SK-N-SH treated with all-trans-retinoic acid at 6 μM for 48 hours (cell line): Measurements from ENCODE around the gene VPS9D1.

Experiments used
- ATAC-seq: fragments of 200-7000 bp; cut with Tn5 transposase; 3 replicates; pipeline ENCODE4 v1.9.1; 2020; ENCODE audit warnings: mild to moderate bottlenecking, moderate library complexity
- ARNTL ChIP-seq: fragments of 450-650 bp; formaldehyde crosslinking; IDR thresholded peaks from 2 replicates; pipeline ENCODE4 v1.5.0; 2020; ENCODE audit warnings: low read depth, mild to moderate bottlenecking, moderate library complexity, borderline replicate concordance
- CSDC2 ChIP-seq: fragments of 250-450 bp; sonication (Bioruptor Pico); IDR thresholded peaks from 2 replicates; pipeline ENCODE4 v1.5.0; 2020; ENCODE audit warnings: mild to moderate bottlenecking, moderate library complexity
- GLIS3 ChIP-seq: fragments of 250-450 bp; sonication (Bioruptor Pico); IDR thresholded peaks from 2 replicates; pipeline ENCODE4 v1.5.0; 2020; ENCODE audit warnings: mild to moderate bottlenecking, moderate library complexity
- ISL1 ChIP-seq: fragments of 250-450 bp; sonication (Bioruptor Pico); IDR thresholded peaks from 2 replicates; pipeline ENCODE4 v2.1.2; 2022; ENCODE audit warnings: mild to moderate bottlenecking, moderate library complexity
- OSR1 ChIP-seq: fragments of 250-450 bp; sonication (Bioruptor Pico); IDR thresholded peaks from 2 replicates; pipeline ENCODE4 v1.8.0; 2022; ENCODE audit warnings: moderate library complexity, mild to moderate bottlenecking, inconsistent platforms
- PPARA ChIP-seq: fragments of 250-450 bp; sonication (Bioruptor Pico); IDR thresholded peaks from 2 replicates; pipeline ENCODE4 v1.5.0; 2020; ENCODE audit warnings: mild to moderate bottlenecking, borderline replicate concordance
- RARB ChIP-seq: fragments of 250-450 bp; sonication (Bioruptor Pico); IDR thresholded peaks from 2 replicates; pipeline ENCODE4 v1.8.0; 2021; ENCODE audit warnings: mild to moderate bottlenecking, moderate library complexity
- TCF4 ChIP-seq: fragments of 250-450 bp; sonication (Bioruptor Pico); IDR thresholded peaks from 2 replicates; pipeline ENCODE4 v1.8.0; 2021; ENCODE audit warnings: mild to moderate bottlenecking, moderate library complexity, borderline replicate concordance
- TOX ChIP-seq: fragments of 250-450 bp; sonication (Bioruptor Pico); IDR thresholded peaks from 2 replicates; pipeline ENCODE4 v1.8.0; 2021; ENCODE audit warnings: mild to moderate bottlenecking, moderate library complexity, borderline replicate concordance
- ZC3H10 ChIP-seq: fragments of 250-450 bp; sonication (Bioruptor Pico); IDR thresholded peaks from 2 replicates; pipeline ENCODE4 v1.5.1; 2021; ENCODE audit warnings: mild to moderate bottlenecking, moderate library complexity
- ZFP3 ChIP-seq: fragments of 250-450 bp; sonication (Bioruptor Pico); IDR thresholded peaks from 2 replicates; pipeline ENCODE4 v1.5.0; 2020; ENCODE audit warnings: mild to moderate bottlenecking, moderate library complexity
- ZFP30 ChIP-seq: fragments of 450-650 bp; formaldehyde crosslinking; IDR thresholded peaks from 2 replicates; pipeline ENCODE4 v1.5.0; 2022; ENCODE audit warnings: mild to moderate bottlenecking, moderate library complexity
- TF ChIP-seq, protein P1 (sequence below): fragments of 250-450 bp; sonication (Bioruptor Pico); IDR thresholded peaks from 2 replicates; pipeline ENCODE4 v1.8.0; 2021; ENCODE audit warnings: low read depth, mild to moderate bottlenecking, moderate library complexity, borderline replicate concordance
- TF ChIP-seq, protein P2 (sequence below): fragments of 250-450 bp; sonication (Bioruptor Pico); IDR thresholded peaks from 2 replicates; pipeline ENCODE4 v1.5.1; 2020; ENCODE audit warnings: low read depth, mild to moderate bottlenecking, moderate library complexity
- TF ChIP-seq, protein P3 (sequence below): fragments of 250-450 bp; sonication (Bioruptor Pico); IDR thresholded peaks from 2 replicates; pipeline ENCODE4 v1.5.0; 2020; ENCODE audit warnings: mild to moderate bottlenecking, moderate library complexity
- TF ChIP-seq, protein P4 (sequence below): fragments of 250-450 bp; sonication (Bioruptor Pico); IDR thresholded peaks from 2 replicates; pipeline ENCODE4 v1.8.0; 2020; ENCODE audit warnings: mild to moderate bottlenecking, moderate library complexity, borderline replicate concordance

VPS9D1 gene

DNA sequence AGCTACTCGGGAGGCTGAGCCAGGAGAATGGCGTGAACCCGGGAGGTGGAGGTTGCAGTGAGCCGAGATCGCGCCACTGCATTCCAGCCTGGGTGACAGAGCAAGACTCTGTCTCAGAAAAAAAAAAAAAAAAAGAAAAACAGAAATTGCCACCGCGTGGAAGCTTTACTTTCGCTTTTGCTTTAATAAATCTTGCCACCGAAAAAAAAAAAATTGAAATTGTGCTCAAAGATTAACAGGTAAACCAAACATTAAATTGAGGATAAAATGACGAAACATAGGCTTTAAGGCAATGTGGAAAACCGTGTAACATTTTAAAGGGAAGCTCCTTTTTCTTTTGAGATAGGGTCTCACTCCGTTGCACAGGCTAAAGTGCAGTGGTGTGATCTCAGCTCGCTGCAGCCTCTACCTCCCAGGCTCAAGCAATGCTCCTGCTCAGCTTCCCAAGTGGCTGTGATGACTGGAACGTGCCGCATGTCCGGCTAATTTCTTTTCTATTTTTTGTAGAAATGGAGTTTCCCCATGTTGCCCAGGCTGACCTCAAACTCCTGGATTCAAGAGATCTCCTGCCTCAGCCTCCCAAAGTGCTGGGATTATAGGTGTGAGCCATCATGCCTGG is 40.7 kb upstream of the VPS9D1 start:
- no peak for ATAC-seq
- TF ChIP-seq, protein P1, sequence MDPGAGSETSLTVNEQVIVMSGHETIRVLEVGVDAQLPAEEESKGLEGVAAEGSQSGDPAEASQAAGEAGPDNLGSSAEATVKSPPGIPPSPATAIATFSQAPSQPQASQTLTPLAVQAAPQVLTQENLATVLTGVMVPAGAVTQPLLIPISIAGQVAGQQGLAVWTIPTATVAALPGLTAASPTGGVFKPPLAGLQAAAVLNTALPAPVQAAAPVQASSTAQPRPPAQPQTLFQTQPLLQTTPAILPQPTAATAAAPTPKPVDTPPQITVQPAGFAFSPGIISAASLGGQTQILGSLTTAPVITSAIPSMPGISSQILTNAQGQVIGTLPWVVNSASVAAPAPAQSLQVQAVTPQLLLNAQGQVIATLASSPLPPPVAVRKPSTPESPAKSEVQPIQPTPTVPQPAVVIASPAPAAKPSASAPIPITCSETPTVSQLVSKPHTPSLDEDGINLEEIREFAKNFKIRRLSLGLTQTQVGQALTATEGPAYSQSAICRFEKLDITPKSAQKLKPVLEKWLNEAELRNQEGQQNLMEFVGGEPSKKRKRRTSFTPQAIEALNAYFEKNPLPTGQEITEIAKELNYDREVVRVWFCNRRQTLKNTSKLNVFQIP (CRISPR knock-in tag), result no peak
- TF ChIP-seq, protein P2, sequence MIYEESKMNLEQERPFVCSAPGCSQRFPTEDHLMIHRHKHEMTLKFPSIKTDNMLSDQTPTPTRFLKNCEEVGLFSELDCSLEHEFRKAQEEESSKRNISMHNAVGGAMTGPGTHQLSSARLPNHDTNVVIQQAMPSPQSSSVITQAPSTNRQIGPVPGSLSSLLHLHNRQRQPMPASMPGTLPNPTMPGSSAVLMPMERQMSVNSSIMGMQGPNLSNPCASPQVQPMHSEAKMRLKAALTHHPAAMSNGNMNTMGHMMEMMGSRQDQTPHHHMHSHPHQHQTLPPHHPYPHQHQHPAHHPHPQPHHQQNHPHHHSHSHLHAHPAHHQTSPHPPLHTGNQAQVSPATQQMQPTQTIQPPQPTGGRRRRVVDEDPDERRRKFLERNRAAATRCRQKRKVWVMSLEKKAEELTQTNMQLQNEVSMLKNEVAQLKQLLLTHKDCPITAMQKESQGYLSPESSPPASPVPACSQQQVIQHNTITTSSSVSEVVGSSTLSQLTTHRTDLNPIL, result no peak
- no peak for TF ChIP-seq ARNTL (CRISPR knock-in tag)
- no peak for TF ChIP-seq PPARA (CRISPR knock-in tag)
- TF ChIP-seq GLIS3 (CRISPR knock-in tag), result no peak

DNA sequence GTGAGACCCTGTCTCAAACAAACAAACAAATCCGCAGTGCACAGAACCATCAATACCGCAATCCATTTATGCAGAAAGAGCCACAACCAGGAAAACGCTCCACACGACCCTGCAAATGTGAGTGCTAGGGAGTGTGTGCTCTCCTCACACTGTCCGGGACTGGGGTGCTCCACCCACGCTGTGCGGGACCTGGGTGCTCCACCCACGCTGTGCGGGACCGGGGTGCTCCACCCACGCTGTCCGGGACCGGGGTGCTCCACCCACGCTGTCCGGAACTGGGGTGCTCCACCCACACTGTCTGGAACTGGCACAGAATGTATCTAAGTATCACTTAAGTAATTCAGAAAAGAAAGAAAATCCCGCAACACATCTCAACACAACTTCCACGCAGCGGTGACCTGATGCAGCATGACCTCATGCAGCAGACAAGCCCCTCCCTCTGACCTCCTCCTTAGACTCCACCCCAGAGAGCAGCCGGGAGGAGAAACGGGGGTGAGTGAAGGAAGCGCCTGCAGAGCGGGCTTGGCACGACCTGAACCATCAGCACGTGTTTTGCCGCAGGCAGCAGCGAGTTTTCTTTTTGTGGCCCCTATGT is 39.1 kb upstream of the VPS9D1 start:
- no peak for TF ChIP-seq ZFP30 (CRISPR knock-in tag)
- TF ChIP-seq OSR1 (CRISPR knock-in tag), result no peak
- TF ChIP-seq, protein P2, result no peak
- TF ChIP-seq ISL1, result no peak
- no peak for TF ChIP-seq ZFP3 (CRISPR knock-in tag)
- no peak for TF ChIP-seq TOX (CRISPR knock-in tag)
- TF ChIP-seq, protein P3, sequence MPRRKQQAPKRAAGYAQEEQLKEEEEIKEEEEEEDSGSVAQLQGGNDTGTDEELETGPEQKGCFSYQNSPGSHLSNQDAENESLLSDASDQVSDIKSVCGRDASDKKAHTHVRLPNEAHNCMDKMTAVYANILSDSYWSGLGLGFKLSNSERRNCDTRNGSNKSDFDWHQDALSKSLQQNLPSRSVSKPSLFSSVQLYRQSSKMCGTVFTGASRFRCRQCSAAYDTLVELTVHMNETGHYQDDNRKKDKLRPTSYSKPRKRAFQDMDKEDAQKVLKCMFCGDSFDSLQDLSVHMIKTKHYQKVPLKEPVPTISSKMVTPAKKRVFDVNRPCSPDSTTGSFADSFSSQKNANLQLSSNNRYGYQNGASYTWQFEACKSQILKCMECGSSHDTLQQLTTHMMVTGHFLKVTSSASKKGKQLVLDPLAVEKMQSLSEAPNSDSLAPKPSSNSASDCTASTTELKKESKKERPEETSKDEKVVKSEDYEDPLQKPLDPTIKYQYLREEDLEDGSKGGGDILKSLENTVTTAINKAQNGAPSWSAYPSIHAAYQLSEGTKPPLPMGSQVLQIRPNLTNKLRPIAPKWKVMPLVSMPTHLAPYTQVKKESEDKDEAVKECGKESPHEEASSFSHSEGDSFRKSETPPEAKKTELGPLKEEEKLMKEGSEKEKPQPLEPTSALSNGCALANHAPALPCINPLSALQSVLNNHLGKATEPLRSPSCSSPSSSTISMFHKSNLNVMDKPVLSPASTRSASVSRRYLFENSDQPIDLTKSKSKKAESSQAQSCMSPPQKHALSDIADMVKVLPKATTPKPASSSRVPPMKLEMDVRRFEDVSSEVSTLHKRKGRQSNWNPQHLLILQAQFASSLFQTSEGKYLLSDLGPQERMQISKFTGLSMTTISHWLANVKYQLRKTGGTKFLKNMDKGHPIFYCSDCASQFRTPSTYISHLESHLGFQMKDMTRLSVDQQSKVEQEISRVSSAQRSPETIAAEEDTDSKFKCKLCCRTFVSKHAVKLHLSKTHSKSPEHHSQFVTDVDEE (CRISPR knock-in tag), result no peak
- TF ChIP-seq ZC3H10 (CRISPR knock-in tag), result no peak
- TF ChIP-seq, protein P4, sequence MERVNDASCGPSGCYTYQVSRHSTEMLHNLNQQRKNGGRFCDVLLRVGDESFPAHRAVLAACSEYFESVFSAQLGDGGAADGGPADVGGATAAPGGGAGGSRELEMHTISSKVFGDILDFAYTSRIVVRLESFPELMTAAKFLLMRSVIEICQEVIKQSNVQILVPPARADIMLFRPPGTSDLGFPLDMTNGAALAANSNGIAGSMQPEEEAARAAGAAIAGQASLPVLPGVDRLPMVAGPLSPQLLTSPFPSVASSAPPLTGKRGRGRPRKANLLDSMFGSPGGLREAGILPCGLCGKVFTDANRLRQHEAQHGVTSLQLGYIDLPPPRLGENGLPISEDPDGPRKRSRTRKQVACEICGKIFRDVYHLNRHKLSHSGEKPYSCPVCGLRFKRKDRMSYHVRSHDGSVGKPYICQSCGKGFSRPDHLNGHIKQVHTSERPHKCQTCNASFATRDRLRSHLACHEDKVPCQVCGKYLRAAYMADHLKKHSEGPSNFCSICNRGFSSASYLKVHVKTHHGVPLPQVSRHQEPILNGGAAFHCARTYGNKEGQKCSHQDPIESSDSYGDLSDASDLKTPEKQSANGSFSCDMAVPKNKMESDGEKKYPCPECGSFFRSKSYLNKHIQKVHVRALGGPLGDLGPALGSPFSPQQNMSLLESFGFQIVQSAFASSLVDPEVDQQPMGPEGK (CRISPR knock-in tag), result no peak
- TF ChIP-seq RARB (CRISPR knock-in tag), result no peak
- ATAC-seq, result no peak

DNA sequence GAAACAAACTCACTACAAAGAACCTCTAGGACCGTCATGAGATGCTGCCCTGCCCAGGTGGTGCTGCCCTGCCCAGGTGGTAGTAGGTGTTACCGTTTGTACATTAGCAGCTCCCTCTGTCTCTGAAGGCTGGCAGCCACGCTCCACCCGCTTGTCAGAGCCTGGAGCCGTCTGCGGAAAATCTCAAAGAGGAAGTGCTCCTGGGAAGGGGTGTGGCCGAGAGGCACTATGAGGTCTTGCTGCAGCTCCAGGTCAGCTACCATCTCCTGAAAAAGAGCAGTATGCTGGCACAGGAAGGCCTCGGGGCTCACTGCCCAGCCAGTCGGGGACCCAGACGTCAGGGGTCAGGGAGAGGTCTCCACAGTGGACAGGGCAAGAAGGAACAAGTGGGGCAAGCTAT is 28.9 kb upstream of the VPS9D1 start:
- ATAC-seq, result no peak
- TF ChIP-seq ZFP3 (CRISPR knock-in tag), result no peak
- TF ChIP-seq, protein P2, result no peak
- TF ChIP-seq TCF4 (CRISPR knock-in tag), result no peak
- TF ChIP-seq, protein P4 (CRISPR knock-in tag), result no peak
- no peak for TF ChIP-seq ISL1
- no peak for TF ChIP-seq GLIS3 (CRISPR knock-in tag)
- no peak for TF ChIP-seq CSDC2 (CRISPR knock-in tag)
- TF ChIP-seq PPARA (CRISPR knock-in tag), result no peak
- no peak for TF ChIP-seq TOX (CRISPR knock-in tag)
- no peak for TF ChIP-seq ZC3H10 (CRISPR knock-in tag)
